ENCODE data around the gene SERGEF. TPM values are rescaled to one million over a fixed set of nuclear protein-coding genes. Genes with fewer than 3 reads are reported as not detected.

Gene SERGEF
- total and polyA plus RNA-seq, 2 donors from 2014 or later = 33.2 to 63.0 TPM

GRCh38 chr11:17816232-17816931, 196.5 kb downstream of the SERGEF start:
- H3K4me3 ChIP-seq (ENCODE audit: low read length in 3 of 3) = no peak overlapping the region
- intact Hi-C loops (cut with DNase I) = no loop called here
- TF ChIP-seq CTCF (IDR thresholded peaks at IDR 0.05; ENCODE audit: borderline replicate concordance, extremely low read depth, insufficient read depth) = no peak
- no peak overlapping the region for H3K27ac ChIP-seq (ENCODE audit: low read depth in 2 of 2, low read length in 2 of 2)
- peaks cover 4 to 20% (median 6%) of the 10 kb centered on the region in 3 donors for H3K4me1 ChIP-seq (ENCODE audit: control insufficient read depth in 2 of 3, insufficient read depth in 2 of 3, low read depth in 1 of 3, low read length in 3 of 3)
- no peaks in the 10 kb centered on the region for H3K9me3 ChIP-seq (ENCODE audit: control insufficient read depth in 2 of 3, insufficient read depth in 1 of 3, low read length in 3 of 3)
- no peak overlapping the region for H3K9ac ChIP-seq (ENCODE audit: low read length in 3 of 3)
- no peaks in the 10 kb centered on the region for H3K27me3 ChIP-seq (ENCODE audit: control insufficient read depth, insufficient read depth, low read length)
- H3K36me3 ChIP-seq (ENCODE audit: control insufficient read depth in 2 of 3, insufficient read depth in 3 of 3, low read length in 3 of 3) = no peaks in the 10 kb centered on the region
- FAIRE-seq (no peak), DNase-seq (peak in 1 of 5 donors; percentile 58)

GRCh38 chr11:17814546-17814945, 198.3 kb downstream of the SERGEF start:
- H3K36me3 ChIP-seq (ENCODE audit: control insufficient read depth in 2 of 3, insufficient read depth in 3 of 3, low read length in 3 of 3) = no peaks in the 10 kb centered on the region
- intact Hi-C loops (cut with DNase I) = no loop called here
- H3K9me3 ChIP-seq (ENCODE audit: control insufficient read depth in 2 of 3, insufficient read depth in 1 of 3, low read length in 3 of 3) = no peaks in the 10 kb centered on the region
- no peak overlapping the region for H3K4me3 ChIP-seq (ENCODE audit: low read length in 3 of 3)
- no peak overlapping the region for H3K27ac ChIP-seq (ENCODE audit: low read depth in 2 of 2, low read length in 2 of 2)
- no peak for FAIRE-seq
- H3K27me3 ChIP-seq (ENCODE audit: control insufficient read depth, insufficient read depth, low read length) = no peaks in the 10 kb centered on the region
- no peak for TF ChIP-seq CTCF (IDR thresholded peaks at IDR 0.05; ENCODE audit: borderline replicate concordance, extremely low read depth, insufficient read depth)
- peaks cover 4 to 22% (median 6%) of the 10 kb centered on the region in 3 donors for H3K4me1 ChIP-seq (ENCODE audit: control insufficient read depth in 2 of 3, insufficient read depth in 2 of 3, low read depth in 1 of 3, low read length in 3 of 3)
- H3K9ac ChIP-seq (ENCODE audit: low read length in 3 of 3) = no peak overlapping the region
- no peak for DNase-seq

- Histone ChIP-seq H3K27ac (ENCODE audit: low read depth in 2 of 2, low read length in 2 of 2) (peak overlapping the region in 1 of 2 donors; percentile 15), H3K9me3 (ENCODE audit: control insufficient read depth in 2 of 3, insufficient read depth in 1 of 3, low read length in 3 of 3) (no peaks in the 10 kb centered on the region), H3K36me3 (ENCODE audit: control insufficient read depth in 2 of 3, insufficient read depth in 3 of 3, low read length in 3 of 3) (no peaks in the 10 kb centered on the region), H3K27me3 (ENCODE audit: control insufficient read depth, insufficient read depth, low read length) (no peaks in the 10 kb centered on the region), H3K9ac (ENCODE audit: low read length in 3 of 3) (no peak overlapping the region), H3K4me3 (ENCODE audit: low read length in 3 of 3) (no peak overlapping the region), H3K4me1 (ENCODE audit: control insufficient read depth in 2 of 3, insufficient read depth in 2 of 3, low read depth in 1 of 3, low read length in 3 of 3) (peaks cover 4 to 22% (median 6%) of the 10 kb centered on the region in 3 donors)
- intact Hi-C loops (cut with DNase I) = no loop called here
- FAIRE-seq (no peak), DNase-seq (peak in 3 of 5 donors; percentile 18 to 80 (median 71))
- TF ChIP-seq CTCF (IDR thresholded peaks at IDR 0.05; ENCODE audit: borderline replicate concordance, extremely low read depth, insufficient read depth) = no peak
Measured at GRCh38 chr11:17813391-17814059, 199.3 kb downstream of the SERGEF start.

Data from kidney (tissue), 14 donors.